NCI-H1930 (cell line): ENCODE data around the gene GPR62.
"Not testable (repeated sequence)": the region's sequence is repeated elsewhere in the genome, so short reads cannot be mapped to it uniquely, and the experiment has no call there.

ENCODE experiments used
- DNase-seq, 2 experiments: peaks; one replicate each; lab custom pipeline; 2025; lab: John Stamatoyannopoulos, UW

GPR62 gene

DNA sequence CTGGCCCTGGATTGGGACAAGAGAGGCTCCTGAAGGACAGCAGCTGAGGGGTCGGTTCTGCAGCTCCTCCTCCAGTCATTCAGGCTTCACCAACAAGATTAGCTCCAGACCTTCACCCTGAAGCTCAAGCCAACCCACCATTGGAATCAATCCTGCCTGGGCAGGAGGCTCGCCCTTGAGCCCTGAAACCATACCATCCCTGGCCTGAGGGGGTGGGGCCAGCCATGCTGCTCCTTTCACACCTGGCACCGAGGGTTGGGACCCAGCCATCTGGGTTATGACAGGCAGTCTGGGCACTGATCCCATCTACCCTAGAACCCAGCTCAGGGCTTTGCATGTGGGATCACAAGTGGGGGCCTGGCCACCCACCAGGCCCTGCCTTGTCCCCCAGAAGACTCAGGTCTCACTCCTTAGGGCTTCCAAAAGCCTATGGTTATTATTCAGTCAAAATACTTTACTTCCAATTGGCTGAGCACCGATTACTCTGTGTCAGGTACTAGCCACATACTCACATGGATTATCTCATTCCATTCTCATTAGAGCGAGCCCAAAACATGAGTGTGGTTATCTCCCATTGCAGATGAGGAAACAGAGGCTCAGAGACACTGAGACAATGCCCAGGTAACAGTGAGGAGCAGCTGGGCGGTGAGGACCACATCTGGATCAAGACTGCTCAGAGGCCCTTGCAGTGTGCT is 15.6 kb downstream of the GPR62 start:
- DNase-seq, result no peak

DNA sequence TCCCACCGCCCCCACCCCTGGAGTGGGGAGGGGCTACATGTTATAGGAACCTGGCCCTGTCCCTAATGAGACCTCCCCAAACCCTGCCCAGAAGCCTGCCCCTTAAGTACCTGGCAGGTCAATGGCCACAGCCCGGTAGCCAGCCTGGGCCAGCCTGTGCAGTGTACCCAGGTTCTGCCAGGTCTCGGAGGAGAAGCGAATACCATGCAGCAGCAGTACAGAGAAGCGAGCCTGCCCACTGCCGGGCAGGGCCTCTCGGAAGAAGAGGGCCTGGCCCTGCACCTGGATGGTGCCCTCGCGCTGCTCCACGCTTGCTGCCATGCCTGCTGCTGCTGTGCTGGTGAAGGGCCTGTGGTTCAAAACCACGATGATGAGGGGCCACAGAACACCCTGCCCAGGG is 16.2 kb downstream of the GPR62 start:
- DNase-seq, result no peak

DNA sequence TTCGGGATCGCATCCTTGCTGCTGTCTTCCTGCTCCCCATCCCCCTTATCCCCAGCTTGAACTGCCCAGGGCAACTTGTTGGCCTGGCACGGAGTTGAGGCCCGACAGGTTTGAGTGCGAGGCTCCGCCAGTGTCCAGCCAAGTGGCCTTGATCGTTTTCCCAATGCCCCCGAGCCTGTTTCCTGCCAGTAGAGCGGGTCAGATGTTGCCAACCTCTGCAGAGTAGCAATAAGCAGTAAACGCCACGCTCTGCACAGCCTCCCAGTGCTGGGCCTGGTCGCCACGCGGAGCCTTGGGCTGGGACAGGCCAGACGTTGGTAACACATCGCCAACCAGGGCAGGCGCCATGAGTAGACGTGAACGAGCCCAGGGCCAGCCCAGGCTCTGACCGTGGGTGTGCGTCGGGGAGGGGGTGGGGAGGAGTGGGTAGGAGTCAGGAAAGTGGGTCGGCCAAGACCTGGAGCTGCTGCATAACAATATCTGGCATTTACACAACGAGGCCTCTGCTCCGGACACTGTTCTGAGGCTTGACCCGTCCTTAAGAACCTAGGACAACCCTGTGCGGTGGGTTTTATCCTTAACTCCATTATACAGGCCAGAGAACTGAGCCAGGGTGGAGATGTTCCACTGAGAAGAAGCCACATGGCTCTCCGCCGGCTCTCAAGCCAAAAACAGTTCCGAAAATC is 19.2 kb downstream of the GPR62 start:
- DNase-seq, result no peak

DNA sequence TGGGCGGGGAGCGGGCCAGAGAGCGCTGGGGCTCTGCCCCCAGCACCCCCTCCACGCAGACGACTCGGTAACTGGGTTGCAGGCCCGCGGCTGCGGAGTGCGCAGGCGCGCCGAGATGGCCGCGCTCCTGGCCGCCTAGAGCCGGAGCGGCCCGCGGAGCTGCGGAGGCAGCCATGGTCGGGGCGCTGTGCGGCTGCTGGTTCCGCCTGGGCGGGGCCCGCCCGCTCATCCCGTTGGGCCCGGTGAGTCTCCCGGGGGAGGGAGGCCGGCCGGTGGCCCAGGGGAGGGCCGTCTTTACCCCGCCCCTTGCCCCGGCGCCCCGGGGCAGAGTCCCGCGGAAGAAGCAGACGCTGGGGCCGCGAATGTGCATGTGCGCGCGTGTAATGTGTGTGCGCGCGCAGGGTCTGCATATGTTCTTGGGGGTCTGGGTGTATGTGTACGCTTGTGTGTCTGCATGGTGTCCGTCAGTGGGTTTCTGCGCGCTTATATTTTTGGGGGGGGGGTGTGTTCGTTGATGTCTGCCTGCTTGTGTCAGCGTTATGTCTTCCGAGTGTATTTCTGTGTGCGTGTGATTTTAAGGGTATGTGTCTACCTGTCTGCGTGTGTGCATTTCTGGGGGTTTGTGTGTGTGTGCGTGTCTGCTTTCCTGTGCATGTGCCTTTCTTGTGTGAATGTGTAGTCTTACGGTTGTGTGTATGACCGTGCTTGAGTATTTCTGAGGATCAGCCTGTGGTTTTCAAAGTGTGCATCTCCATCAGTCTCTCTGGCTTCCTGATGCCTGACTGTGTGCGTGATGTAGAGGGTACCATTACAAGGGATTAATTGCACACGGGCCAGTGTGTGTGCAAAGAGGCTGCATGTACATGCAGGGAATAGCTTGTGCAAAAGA is 20.0 kb downstream of the GPR62 start, which contains the start of gene ABHD14A:
Gene ABHD14A (plus strand): TSS at position 102 of the 889 bp plus-strand sequence. CDS start 72 bp downstream, at position 174.
- peak; percentile 38 to 63 for DNase-seq

DNA sequence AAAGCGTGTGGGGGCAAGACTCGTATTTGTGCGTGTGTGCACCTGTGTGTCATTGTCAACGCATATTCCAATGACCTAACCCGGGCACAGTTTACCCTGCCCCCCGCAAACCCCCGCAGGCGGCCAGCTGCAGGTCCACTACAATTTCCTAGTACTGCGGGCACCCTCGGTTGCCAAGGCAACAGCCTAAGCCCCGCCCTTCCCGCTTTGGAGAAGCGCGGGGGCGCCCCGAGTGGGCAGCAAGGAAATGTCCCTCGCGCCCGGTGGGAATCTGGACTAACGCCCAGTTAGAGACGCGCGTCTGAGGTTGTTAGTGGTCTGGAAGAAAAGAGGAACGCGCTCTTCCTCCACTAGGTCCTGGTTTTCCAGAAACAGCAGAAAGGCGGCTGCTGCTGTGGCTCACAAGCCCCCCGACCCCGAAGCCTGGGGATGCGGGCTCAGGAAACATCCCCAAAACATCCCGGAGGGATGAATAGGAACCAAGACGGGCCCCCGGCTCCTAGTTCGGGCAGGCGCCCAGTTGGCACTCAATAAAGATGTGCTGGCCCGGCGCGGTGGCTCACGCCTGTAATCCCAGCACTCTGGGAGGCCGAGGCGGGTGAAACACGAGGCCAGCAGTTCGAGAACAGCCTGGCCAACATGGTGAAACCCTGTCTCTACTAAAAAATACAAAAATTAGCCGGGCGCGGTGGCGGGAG is 20.8 kb downstream of the GPR62 start:
- DNase-seq, result peak; percentile 14 to 44

DNA sequence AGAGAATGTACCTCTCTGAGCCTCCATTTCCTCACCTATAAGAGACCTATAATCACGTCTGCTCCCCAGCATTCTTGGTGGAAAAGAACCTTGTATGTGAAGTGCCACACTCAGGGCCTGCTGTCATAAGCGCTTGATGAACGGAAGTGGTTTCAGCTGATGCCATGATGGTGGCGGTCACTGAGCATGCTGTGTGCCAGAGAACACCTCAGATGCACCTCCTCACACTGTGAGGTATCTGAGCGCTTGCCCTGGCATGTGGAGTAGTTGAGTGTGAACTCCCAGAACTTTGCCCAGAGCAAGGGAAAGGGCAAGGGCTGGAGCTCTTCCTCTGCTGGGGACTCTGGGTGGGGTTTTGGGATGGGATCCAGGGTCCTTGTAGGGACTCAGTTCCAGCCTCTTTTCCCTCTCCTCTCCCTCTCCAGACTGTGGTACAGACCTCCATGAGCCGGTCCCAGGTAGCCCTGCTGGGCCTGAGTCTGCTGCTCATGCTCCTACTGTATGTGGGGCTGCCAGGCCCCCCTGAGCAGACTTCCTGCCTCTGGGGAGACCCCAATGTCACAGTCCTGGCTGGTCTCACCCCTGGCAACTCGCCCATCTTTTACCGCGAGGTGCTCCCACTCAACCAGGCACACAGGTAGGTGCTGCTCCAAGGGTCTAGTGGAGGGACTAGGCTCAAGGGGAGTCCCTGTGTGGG is 22.4 kb downstream of the GPR62 start:
- no peak for DNase-seq

DNA sequence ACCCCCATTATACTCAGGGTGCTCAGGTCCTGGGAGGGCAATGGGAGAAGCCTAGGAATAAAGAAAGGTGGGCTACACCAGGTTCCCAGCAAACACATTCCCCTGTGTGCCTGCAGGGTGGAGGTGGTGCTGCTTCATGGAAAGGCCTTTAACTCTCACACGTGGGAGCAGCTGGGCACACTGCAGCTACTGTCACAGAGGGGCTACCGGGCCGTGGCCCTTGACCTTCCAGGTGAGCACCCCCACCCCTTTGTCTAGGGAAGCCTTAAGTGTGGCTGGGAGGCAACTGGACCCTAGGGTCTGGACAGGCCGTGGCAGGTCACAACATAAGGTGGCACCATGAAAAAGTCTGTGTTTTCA is 22.9 kb downstream of the GPR62 start:
- DNase-seq, result no peak

DNA sequence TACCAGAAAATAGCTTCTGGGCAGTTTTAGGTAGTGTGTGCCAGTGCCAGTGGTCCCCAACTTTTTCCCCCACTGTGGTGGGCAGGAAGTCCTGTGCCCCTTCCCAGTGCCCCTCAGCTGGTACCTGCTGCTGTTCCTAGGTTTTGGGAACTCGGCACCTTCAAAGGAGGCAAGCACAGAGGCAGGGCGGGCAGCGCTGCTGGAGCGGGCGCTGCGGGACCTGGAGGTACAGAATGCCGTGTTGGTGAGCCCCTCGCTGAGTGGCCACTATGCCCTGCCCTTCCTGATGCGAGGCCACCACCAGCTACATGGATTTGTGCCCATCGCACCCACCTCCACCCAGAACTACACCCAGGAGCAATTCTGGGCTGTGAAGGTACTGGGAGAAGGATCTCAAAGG is 25.1 kb downstream of the GPR62 start:
- DNase-seq, result no peak

DNA sequence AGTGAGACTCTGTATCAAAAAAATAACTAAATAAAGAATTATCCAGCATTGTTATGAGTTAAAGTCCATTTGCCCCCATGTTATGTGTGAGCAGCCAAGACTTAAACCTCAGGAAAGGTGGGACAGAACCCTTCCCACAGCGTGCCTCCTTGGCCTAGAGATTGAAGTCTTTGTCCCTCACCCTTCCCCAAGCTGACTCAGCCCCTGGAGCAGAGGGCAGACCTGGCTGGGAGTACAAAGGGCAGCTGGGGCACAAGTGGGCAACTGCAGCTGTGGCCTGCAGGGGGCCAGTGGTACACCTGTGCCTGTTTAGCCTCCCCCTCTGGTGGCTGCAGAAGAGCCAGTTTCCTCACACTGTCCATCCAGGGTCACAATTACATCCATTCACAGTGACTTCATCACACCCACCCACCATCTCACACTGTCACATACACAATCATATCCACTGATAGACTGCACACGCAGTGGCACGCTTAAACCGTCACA is 27.2 kb downstream of the GPR62 start:
- peak; percentile 11 to 20 for DNase-seq

DNA sequence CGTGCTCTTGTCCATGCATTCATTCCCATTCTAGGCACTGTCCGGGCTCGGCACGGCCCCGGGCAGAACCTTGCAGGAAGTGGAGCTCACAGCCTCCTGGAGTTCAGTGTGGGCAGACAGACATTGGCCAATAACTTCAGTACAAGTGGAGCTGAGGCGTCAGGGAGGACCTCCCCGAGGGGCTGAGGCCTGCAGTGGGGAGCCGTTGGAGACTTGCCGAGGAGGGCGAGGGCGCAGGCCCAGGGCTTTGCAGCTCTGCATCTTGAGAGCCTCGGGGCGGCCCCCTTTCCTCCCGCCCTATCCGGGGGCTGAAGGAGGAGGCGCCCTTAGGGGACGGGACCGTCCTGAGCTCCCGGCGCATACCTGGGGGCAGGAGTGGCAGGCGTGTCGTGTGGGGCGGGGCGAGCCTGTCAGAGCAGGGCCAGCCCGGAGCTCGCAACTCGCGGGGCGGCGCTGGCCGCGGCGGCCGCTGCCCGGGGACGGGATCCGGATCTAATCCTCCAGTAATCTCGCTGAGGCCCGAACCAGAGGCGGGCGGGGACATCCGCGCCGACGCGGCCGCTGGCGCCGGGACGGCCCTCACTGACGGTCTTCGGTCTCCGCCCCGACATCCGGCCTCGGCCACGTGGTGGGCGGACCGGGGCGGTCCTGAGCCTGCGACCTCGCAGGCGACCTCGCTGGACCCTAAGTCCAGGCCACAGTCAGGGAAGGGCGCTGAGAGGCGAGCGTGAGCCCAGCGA is 27.8 kb downstream of the GPR62 start, which contains the start of gene ACY1:
Gene ACY1 (plus strand): TSS at position 698 of the 740 bp plus-strand sequence. CDS start 530 bp downstream, outside the sequence.
- peak; percentile 17 to 38 for DNase-seq

DNA sequence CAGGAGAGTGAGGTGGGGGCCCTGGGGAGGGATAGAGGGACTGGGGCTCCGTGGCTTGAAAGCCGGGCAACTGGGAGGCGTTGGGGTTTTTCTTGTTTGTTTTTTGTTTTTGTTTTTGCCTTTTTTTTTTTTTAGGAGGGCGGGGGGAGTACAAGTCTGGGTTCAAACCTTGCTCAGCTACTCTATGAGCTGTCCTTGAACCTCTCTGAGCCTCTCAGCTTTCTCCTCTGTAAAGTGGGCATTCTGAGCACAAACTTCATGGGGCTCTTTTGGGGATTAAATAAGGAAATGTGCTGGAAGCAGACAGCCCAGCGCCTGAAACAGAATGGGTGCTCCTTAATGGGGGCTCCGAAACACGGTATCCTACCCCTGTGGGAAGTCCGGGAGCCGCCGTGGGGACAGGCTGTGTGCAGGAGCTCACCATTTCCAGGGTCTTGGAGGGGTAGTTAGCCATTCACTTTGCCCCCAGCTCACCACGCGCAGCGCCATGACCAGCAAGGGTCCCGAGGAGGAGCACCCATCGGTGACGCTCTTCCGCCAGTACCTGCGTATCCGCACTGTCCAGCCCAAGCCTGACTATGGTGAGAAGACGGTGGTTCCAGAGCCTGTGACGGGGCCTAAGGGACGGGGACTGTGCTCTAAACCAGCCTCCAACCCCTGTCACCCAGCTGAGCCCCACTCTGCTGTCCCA is 28.5 kb downstream of the GPR62 start:
- no peak for DNase-seq

DNA sequence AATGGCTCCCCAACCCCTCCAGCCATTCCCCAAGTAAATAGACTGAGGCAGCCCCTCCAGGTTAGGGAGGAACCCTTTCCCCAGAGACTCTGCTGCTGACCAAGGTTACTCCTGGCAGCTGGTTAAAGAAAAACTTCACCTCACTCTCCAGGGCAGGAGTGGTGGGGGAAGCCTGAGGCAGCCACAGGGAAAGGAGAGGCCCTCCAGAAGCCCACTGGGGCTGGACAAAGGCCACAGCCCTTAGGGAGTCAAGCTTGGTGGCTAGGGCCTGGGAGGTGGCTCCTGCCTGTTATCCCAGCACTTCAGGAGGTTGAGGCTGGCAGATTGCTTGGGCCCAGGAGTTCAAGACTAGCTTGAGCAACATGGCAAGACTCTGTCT is 29.1 kb downstream of the GPR62 start:
- DNase-seq, result no peak

DNA sequence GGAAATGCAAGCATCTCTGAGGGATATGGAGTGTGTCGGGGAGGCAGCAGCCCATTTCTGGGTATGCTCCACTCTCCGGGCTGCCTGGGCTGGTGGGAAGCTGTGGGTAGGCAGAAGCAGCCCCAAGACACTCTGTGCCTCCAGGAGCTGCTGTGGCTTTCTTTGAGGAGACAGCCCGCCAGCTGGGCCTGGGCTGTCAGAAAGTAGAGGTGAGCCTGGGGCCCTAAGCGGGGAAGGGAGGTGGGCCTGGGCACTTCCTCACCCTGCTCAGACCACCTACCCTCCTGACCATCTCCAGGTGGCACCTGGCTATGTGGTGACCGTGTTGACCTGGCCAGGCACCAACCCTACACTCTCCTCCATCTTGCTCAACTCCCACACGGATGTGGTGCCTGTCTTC is 29.9 kb downstream of the GPR62 start:
- no peak for DNase-seq

DNA sequence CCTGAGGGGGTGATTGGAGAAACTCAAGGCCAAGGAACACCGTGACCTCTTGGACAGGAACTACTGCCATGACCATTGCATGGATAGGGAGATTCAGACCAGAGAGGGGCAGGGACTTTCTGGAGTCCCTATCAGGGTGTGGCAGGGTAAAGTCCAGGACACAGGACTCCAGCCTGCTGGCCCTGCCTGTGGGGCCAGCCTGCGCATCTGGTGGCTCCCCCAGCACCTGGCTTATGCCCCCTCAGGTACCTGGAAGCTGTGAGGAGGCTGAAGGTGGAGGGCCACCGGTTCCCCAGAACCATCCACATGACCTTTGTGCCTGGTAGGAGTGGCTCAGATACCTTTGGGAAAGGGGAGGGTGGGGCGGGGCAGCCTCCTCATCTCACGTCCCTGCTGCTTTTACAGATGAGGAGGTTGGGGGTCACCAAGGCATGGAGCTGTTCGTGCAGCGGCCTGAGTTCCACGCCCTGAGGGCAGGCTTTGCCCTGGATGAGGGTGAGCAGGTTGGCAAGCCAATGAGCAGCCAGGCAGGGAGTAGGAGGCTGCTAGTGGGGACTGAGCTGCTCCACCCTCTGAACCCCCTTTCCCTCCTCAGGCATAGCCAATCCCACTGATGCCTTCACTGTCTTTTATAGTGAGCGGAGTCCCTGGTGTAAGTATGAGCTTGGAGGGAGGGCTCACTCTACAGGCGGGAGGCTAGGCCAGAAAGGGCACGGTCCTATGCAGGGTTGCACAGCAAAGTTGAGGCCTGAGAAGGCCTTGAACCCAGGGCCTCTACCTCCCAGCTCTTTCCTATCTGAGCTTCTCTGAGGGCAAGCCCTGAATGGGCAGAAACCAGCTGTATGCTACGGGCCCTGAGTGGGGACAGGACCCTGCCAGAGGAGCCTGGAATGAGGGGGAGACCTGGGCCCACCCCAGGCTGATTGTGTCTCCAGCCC is 31.1 kb downstream of the GPR62 start:
- DNase-seq, result no peak

DNA sequence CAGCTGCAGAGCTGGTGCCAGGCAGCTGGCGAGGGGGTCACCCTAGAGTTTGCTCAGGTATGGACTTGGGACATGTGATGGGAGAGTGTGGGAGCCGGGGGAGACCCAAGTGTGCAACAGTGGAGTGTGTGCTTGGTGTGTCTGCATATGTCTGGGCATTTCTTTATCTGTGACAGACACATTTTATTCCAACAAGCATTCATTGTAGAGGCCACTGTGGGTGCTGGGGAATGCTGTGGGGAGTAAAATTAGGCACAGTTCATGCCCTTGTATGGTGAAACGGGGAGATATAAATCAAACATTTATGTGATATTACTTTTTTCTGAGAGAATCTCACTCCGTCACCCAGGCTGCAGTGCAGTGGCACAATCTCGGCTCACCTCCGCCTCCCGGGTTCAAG is 32.4 kb downstream of the GPR62 start:
- no peak for DNase-seq

DNA sequence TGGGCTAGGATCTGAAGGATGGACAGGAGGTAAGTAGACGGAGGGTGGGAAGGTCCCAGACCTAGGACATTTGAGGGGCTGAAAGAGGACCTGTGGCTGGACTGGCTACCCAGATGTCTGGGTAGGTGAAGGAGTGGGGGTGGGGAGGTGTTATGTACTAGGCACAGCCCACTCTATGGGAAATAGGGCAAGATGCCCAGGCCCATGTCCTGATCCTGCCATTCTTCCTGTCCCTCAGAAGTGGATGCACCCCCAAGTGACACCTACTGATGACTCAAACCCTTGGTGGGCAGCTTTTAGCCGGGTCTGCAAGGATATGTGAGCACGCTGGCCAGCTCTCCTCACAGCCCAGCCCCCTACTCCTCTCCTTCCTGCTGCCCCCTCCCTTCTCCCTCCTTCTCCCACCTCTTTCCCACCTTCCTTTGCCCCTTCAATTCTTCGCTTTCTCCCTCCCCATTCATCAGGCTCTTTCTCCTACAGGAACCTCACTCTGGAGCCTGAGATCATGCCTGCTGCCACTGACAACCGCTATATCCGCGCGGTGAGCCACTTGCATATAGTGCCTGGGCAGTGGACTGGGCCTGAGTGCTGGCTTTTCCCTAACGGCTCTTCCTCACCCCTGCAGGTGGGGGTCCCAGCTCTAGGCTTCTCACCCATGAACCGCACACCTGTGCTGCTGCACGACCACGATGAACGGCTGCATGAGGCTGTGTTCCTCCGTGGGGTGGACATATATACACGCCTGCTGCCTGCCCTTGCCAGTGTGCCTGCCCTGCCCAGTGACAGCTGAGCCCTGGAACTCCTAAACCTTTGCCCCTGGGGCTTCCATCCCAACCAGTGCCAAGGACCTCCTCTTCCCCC is 33.3 kb downstream of the GPR62 start:
- no peak for DNase-seq

DNA sequence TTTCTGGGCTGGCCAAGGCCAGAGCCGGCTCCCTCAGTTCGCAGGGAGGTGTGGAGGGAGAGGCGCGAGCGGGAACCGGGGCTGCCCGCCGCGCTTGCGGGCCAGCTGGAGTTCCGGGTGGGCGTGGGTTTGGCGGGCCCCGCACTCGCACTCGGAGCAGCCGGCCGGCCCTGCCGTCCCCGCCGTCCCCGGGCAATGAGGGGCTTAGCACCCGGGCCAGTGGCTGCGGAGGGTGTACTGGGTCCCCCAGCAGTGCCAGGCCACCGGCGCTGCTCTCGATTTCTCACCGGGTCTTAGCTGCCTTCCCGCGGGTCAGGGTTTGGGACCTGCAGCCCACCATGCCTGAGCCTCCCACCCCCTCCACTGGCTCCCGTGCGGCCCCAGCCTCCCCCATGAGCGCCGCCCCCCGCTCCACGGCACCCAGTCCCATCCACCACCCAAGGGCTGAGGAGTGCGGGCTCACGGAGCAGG is 35.4 kb downstream of the GPR62 start:
- DNase-seq, result not testable (repeated sequence)
